Measurements from ENCODE around the gene TMIGD3.

The TMIGD3 gene

GRCh38 chr1:111507411-111508201 is 4.2 kb upstream of the TMIGD3 start:
- DNase-seq (ENCODE audit: low spot score): peak; percentile 74

DNA sequence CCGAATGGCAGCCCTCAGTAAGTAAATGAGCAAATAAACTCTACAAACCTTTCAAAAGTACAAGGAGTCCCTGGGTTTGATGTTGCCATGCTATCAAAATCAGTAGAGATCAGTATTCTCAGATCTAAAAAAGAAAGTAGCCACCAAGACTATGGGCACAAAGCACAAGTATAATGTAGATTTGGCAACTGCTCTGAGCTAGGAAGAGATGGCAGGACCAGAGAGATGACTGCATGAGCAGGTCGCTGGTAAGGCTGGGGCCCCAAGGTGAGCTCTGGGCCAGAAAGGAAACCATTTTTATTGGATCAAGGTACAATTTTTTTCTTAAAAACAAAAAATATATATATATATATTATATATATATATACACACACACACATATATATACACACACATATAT is 3.1 kb upstream of the TMIGD3 start:
- no peak for DNase-seq (ENCODE audit: low spot score)

- DNase-seq (ENCODE audit: low spot score): no peak
Measured at GRCh38 chr1:111505641-111506119, 2.2 kb upstream of the TMIGD3 start.

GRCh38 chr1:111504097-111504496 is 664 bp upstream of the TMIGD3 start:
- DNase-seq (ENCODE audit: low spot score): no peak

DNA sequence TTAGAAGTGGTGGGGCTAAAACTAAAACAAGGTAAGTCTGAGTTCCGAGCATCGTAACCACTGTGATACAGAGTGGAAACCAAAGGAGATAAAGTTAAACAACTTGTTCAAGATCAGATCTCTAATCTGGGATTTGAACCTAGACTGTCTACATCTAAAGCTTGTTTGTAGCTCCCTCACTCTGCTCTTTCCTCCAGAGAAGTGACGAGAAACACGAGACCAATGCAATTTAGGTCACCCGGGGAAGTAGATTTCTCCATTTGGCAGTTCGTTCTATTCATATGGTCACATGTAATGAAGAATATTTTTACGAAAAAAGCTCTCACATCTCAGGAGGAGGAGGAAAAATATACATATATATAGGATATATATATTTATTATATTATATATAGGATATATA is 1.8 kb downstream of the TMIGD3 start:
- DNase-seq (ENCODE audit: low spot score): no peak

GRCh38 chr1:111499026-111499785 is 4.2 kb downstream of the TMIGD3 start:
- no peak for DNase-seq (ENCODE audit: low spot score)

DNA sequence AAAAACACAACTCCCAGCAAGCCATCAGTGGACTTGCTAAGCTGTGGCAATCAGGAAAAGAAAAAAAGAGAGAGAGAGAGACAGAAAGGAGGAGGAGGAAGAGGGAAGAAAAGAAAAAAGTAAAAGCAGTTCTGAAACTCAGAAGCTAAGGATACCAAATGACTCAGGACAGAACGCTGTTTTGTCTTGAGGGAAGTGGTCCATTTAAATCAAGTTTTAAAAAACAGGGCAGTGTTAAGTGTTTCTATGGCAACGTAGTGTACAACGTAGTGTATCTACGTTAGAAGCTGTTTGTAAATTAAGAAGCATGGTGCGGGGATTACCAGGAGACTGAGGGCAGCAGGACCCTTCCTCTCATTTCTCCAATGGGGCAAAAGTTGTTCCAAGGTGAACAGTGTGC is 5.8 kb downstream of the TMIGD3 start:
- DNase-seq (ENCODE audit: low spot score): no peak

- DNase-seq (ENCODE audit: low spot score): no peak
Measured at GRCh38 chr1:111496398-111496797, 7.0 kb downstream of the TMIGD3 start.

DNA sequence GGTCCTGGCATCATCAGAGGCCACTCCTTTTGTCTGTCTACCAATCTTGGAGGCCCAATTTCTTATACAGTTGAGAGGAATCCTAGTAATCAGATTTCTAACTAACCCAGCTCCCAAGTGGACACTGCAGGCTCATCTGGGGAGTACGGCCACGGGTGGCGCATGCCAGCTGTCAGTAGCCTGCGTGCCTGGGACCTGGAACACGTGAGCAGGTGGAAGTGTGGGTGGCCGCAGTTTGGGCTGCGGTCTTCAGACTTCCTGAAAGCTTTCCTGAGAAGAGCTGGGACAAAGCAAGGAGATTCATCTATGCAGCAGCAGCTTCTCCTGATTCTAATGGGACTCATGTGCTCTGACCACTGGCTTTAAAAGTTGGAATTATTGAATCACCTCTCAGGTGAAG is 12.4 kb downstream of the TMIGD3 start:
- no peak for DNase-seq (ENCODE audit: low spot score)

- no peak for DNase-seq (ENCODE audit: low spot score)
Measured at GRCh38 chr1:111490220-111490619, 13.2 kb downstream of the TMIGD3 start.

DNA sequence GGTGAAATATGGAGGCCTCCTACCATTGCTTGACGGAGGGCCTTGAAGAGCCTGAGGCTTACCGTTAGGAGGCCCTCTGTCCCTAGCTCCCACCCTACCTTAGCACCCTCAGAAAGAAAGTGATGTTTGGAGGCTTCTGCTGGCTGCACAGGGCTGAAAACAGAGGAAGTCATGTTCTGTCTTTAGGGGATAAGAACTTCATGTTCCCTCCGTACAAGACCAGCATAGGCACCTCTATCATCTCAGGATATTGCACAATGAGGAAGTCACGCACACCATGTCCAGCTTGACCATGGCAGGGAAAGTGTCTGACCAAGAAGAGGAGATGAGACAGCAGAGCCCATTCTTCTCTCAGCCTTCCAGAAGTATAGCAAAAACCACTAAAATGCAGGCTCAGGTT is 13.8 kb downstream of the TMIGD3 start:
- DNase-seq (ENCODE audit: low spot score): no peak

DNA sequence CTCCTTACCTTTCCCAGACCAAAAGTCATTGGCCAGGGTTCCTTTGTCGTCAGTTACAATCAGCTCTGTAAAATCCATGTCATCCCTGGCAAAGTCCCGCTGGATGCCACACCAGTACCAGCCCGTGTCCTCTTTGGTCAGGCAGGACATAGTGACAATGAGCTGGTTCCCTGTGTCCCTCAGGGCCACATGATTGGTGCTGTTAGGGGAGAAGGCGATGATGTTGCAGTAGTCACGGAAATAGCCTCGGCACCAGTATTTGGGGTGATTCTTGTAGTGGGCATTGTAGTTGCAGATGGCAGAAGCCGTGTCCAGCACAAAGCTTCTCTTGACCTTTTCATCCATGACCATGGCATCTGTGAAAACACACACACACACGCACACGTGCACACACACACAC is 14.8 kb downstream of the TMIGD3 start:
- DNase-seq (ENCODE audit: low spot score): no peak

GRCh38 chr1:111487133-111487532 is 16.3 kb downstream of the TMIGD3 start:
- DNase-seq (ENCODE audit: low spot score): no peak

- DNase-seq (ENCODE audit: low spot score): no peak
Measured at GRCh38 chr1:111486431-111486830, 17.0 kb downstream of the TMIGD3 start.

GRCh38 chr1:111484391-111485026 is 18.9 kb downstream of the TMIGD3 start:
- DNase-seq (ENCODE audit: low spot score): no peak

DNA sequence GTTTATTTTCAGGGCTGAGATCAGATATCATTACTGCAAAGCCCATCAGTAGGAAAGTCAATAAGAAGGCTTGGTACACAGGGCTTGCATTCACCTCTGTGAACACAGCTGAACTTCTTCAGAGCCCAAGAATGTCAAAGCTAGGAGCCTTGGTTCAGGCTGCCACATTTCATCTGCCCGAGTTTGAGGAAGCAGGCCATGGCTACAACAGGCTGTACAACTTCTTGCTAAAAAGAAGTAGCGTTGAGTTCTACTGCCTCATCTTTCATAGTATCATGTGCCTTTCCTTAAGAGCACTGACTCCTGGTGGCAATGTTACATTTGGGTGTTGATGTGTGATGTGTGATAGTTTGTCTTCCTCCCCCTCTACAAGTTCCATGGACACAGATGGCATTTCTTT is 19.6 kb downstream of the TMIGD3 start:
- no peak for DNase-seq (ENCODE audit: low spot score)

- no peak for DNase-seq (ENCODE audit: low spot score)
Measured at GRCh38 chr1:111483166-111483565, 20.3 kb downstream of the TMIGD3 start.

GRCh38 chr1:111481387-111482221 is 21.8 kb downstream of the TMIGD3 start:
- DNase-seq (ENCODE audit: low spot score): peak; percentile 67

GRCh38 chr1:111480674-111481073 is 22.8 kb downstream of the TMIGD3 start:
- DNase-seq (ENCODE audit: low spot score): no peak

DNA sequence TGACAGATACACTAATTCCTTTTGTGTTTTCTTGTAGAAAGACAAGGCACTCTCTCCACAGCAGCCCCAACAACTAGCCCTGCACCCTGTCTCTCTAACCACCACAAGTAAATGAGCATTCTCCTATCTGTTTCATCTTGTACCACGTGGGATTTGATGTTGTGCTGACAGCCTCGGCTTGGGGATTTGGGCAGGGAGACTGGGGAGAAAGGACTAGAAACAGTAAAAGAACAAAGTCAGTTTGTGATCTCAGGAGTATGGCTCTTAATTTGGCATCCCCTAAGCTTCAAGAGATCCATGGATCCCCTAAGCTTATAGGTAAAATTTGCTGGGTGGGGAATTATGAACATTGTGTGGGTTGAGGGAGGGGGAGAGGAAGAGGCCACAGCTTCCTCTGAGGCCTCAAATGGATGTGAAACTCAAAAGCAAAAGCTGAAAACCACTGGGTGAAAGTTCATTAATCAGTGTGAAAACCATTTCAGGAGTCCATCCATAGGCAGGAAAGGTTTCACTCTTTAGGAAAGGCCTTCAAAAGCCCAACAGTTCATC is 26.6 kb downstream of the TMIGD3 start:
- DNase-seq (ENCODE audit: low spot score): peak; percentile 69

GRCh38 chr1:111476214-111476613 is 27.2 kb downstream of the TMIGD3 start:
- no peak for DNase-seq (ENCODE audit: low spot score)
